HepG2 (cell line): ENCODE data around the gene DEPDC5. TPM values are rescaled to one million over a fixed set of nuclear protein-coding genes. Genes with fewer than 3 reads are reported as not detected.

Experiments used
- GABPA ChIP-seq, 2 experiments: IDR thresholded peaks; 2 replicates each; pipeline ENCODE4 v1.6.1; 2011 to 2016; ENCODE audit warnings: low read depth in 2 of 2, low read length in 1 of 2, missing biosample characterization in 1 of 2, missing genetic modification characterization in 1 of 2
- HOXA9 ChIP-seq: sonication (generic); formaldehyde crosslinking; IDR thresholded peaks from 2 replicates; pipeline ENCODE4 v1.8.1; 2022; ENCODE audit warnings: missing genetic modification reagents, mild to moderate bottlenecking, moderate library complexity, borderline replicate concordance
- JARID2 ChIP-seq: sonication (generic); formaldehyde crosslinking; IDR thresholded peaks from 2 replicates; pipeline ENCODE4 v1.8.1; 2023; ENCODE audit warnings: missing genetic modification reagents, inconsistent platforms; ENCODE audit not compliant: insufficient replicate concordance
- KLF12 ChIP-seq: sonication (generic); formaldehyde crosslinking; IDR thresholded peaks from 2 replicates; pipeline ENCODE4 v1.4.0; 2020; ENCODE audit warnings: missing genetic modification reagents, borderline replicate concordance
- LBX2 ChIP-seq: sonication (generic); formaldehyde crosslinking; IDR thresholded peaks from 2 replicates; pipeline ENCODE4 v1.5.0; 2020; ENCODE audit warnings: missing genetic modification reagents, mild to moderate bottlenecking, borderline replicate concordance
- MTF2 ChIP-seq: sonication (generic); formaldehyde crosslinking; IDR thresholded peaks from 2 replicates; pipeline ENCODE4 v1.5.0; 2020; ENCODE audit warnings: missing genetic modification reagents, borderline replicate concordance
- SKIL ChIP-seq: sonication (generic); formaldehyde crosslinking; IDR thresholded peaks from 2 replicates; pipeline ENCODE4 v1.8.0; 2022; ENCODE audit warnings: missing genetic modification reagents, mild to moderate bottlenecking, moderate library complexity, borderline replicate concordance
- SYNCRIP ChIP-seq: fragments of 200-400 bp; formaldehyde crosslinking; IDR thresholded peaks from 2 replicates; pipeline ENCODE4 v1.6.1; 2018; ENCODE audit warnings: mild to moderate bottlenecking, low read depth, low read length; ENCODE audit not compliant: insufficient read depth
- ZNF253 ChIP-seq: sonication (generic); formaldehyde crosslinking; IDR thresholded peaks from 2 replicates; pipeline ENCODE4 v1.8.0; 2022; ENCODE audit warnings: mild to moderate bottlenecking, missing genetic modification reagents, borderline replicate concordance
- ZNF333 ChIP-seq: sonication (generic); formaldehyde crosslinking; IDR thresholded peaks from 2 replicates; pipeline ENCODE4 v1.4.0; 2020; ENCODE audit warnings: mild to moderate bottlenecking, missing genetic modification reagents, borderline replicate concordance
- ZNF362 ChIP-seq: sonication (generic); formaldehyde crosslinking; IDR thresholded peaks from 2 replicates; pipeline ENCODE4 v1.4.0; 2020; ENCODE audit warnings: missing genetic modification reagents, mild to moderate bottlenecking, borderline replicate concordance
- ZNF547 ChIP-seq: sonication (generic); formaldehyde crosslinking; IDR thresholded peaks from 2 replicates; pipeline ENCODE4 v1.5.1; 2020; ENCODE audit warnings: mild to moderate bottlenecking, missing genetic modification reagents
- ZNF775 ChIP-seq: sonication (generic); formaldehyde crosslinking; IDR thresholded peaks from 2 replicates; pipeline ENCODE4 v1.4.0; 2020; ENCODE audit warnings: missing genetic modification reagents, mild to moderate bottlenecking, moderate library complexity, borderline replicate concordance
- polyA plus RNA-seq, 8 experiments: library from polyadenylated mRNA; depleted of rRNA in 3 of 8; stranded (reverse) in 7 of 8; unstranded in 1 of 8; fragments of >200 nt; fragmentation: Illumina TruSeq in 4 of 8; extraction: Trizol in 4 of 8; gene quantifications; 2 replicates each; pipeline versions ENCODE4 v1.2.1 to v1.2.3, GENCODE V29; 2011 to 2016; ENCODE audit warnings: low read depth in 4 of 8, missing spikeins in 1 of 8, mixed read lengths in 1 of 8; ENCODE audit not compliant: insufficient read depth in 1 of 8
- total RNA-seq, 5 experiments: library from RNA; depleted of rRNA; stranded (reverse); fragments of >200 nt; fragmentation: Illumina TruSeq; extraction: Trizol; gene quantifications; 2 replicates each; pipeline ENCODE4 v1.2.3, GENCODE V29; 2016; ENCODE audit warnings: low read depth in 1 of 5

The DEPDC5 gene
- total and polyA plus RNA-seq, 2 of the 13 experiments (the other 11 are each of a cell fraction or from before 2014, with no cell fraction given) = 9.8 to 12.4 TPM

GRCh38 chr22:31749636-31750364, 4.0 kb upstream of the DEPDC5 start, which contains the start of gene PRR14L (continued):
- TF ChIP-seq ZNF362 (0 out of 2 replicates have a peak, but pooled peaks have one; percentile 27), KLF12 (CRISPR knock-in tag) (peak; percentile 87; the same call in 1 of the 2 replicates), HOXA9 (CRISPR knock-in tag) (no peak), SKIL (CRISPR knock-in tag) (no peak), MTF2 (CRISPR knock-in tag) (no peak), ZNF775 (0 out of 2 replicates have a peak, but pooled peaks have one; percentile 44), GABPA (IDR thresholded peaks at IDR 0.05; ENCODE audit: low read depth, low read length) (peak; percentile 75), GABPA (CRISPR knock-in tag; IDR thresholded peaks at IDR 0.05; ENCODE audit: low read depth) (peak; percentile 86), SYNCRIP (no peak), LBX2 (CRISPR knock-in tag) (no peak), ZNF333 (CRISPR knock-in tag) (0 out of 2 replicates have a peak, but pooled peaks have one; percentile 14), ZNF253 (CRISPR knock-in tag) (no peak), ZNF547 (peak; percentile 92), JARID2 (no peak)
